Measurements from ENCODE around the gene DPP3. TPM values are rescaled to one million over a fixed set of nuclear protein-coding genes. Genes with fewer than 3 reads are reported as not detected.

DPP3 gene
- total RNA-seq, 4 donors from 2014 or later = 17.8 to 33.3 (median 20.2) TPM

DNA sequence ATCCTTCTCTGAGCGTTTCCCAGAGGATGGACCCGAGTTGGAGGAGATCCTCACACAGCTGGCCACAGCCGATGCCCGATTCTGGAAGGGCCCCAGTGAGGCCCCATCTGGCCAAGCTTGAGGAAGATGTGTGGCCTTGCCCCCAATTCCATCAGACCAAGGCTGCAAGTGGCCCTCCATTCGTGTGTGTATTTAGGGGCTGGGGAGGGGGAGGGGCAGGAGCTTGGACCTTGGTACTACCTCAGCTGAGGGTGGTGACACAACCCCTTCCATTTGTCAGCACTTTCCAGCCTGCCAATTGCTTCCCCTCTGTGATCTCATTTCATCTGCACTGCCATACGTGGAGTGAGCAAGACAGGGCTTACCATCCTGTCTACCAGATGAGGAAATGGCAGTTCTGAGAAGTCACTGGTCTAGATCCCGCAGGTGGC lies 28.9 kb downstream of the DPP3 start:
- Histone ChIP-seq H3K4me3 (no peak overlapping the region), H3K27ac (replicated peaks in 1 of 4) (no peak overlapping the region), H3K27me3 (no peaks in the 10 kb centered on the region), H3K36me3 (peaks cover 8 to 25% (median 16%) of the 10 kb centered on the region in 4 donors), H3K4me1 (peaks cover 9 to 25% (median 21%) of the 10 kb centered on the region in 4 donors), H3K9me3 (no peaks in the 10 kb centered on the region)
- TF ChIP-seq POLR2AphosphoS5 (IDR thresholded peaks at IDR 0.05) (no peak), EP300 (IDR thresholded peaks at IDR 0.05) (no peak), POLR2A (IDR thresholded peaks at IDR 0.05; ENCODE audit: low read depth) (no peak)
- TF ChIP-seq, protein P1, sequence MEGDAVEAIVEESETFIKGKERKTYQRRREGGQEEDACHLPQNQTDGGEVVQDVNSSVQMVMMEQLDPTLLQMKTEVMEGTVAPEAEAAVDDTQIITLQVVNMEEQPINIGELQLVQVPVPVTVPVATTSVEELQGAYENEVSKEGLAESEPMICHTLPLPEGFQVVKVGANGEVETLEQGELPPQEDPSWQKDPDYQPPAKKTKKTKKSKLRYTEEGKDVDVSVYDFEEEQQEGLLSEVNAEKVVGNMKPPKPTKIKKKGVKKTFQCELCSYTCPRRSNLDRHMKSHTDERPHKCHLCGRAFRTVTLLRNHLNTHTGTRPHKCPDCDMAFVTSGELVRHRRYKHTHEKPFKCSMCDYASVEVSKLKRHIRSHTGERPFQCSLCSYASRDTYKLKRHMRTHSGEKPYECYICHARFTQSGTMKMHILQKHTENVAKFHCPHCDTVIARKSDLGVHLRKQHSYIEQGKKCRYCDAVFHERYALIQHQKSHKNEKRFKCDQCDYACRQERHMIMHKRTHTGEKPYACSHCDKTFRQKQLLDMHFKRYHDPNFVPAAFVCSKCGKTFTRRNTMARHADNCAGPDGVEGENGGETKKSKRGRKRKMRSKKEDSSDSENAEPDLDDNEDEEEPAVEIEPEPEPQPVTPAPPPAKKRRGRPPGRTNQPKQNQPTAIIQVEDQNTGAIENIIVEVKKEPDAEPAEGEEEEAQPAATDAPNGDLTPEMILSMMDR (IDR thresholded peaks at IDR 0.05) = no peak
- 77% methylated on average over 7 of the region's 7 CpGs for WGBS
- intact Hi-C loops (cut with DNase I) = no loop called here
- no peak for DNase-seq (ENCODE audit: extremely low spot score)

DNA sequence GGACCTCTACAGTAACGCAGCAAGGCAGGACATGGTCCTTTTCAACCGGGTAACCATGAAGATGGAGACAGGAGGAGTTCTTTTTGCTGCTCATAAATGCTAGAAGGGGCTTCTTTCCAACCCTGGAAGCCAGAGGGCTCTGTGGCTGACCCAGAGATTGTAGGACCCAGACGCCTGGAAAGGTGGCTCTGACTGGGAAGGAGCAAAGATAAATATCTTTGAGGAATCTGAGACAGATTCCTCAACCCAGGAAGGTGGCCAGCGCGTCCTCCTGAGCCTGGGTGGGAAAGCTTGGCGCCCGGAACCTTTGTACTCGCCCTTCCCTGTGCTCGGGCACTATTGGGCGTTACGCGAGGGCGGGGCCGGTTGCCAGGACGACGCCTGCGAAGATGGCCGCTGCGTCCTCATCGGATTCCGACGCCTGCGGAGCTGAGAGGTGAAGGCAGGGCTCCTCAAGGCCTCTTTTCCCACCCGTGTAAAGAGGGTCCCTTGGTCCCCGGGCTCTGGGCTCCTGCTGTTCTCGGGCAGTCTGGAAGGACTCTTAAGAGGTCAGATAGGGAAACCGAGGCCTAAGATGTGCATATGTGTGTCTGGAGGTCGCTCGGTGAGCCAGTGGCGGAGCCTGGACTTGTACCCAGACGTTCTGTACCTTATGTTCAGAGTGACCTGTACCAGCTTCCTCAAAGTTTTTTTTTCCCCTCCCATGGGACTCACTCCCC lies 30.2 kb downstream of the DPP3 start, which contains the start of gene BBS1:
TSS of gene BBS1 (plus strand) at position 365 of the 719 bp plus-strand sequence. CDS start at position 390, 25 bp downstream.
- Histone ChIP-seq H3K36me3 (peaks cover 10 to 26% (median 19%) of the 10 kb centered on the region in 4 donors), H3K4me3 (peak within 1 kb of the TSS; percentile 68 to 84 (median 79)), H3K27ac (replicated peaks in 1 of 4) (peak within 1 kb of the TSS; percentile 64 to 80 (median 68)), H3K4me1 (peaks cover 9 to 25% (median 21%) of the 10 kb centered on the region in 4 donors), H3K27me3 (no peaks in the 10 kb centered on the region), H3K9me3 (no peaks in the 10 kb centered on the region)
- TF ChIP-seq POLR2A (IDR thresholded peaks at IDR 0.05; ENCODE audit: low read depth) (no peak), EP300 (IDR thresholded peaks at IDR 0.05) (no peak), POLR2AphosphoS5 (IDR thresholded peaks at IDR 0.05) (peak; percentile 87 to 93)
- TF ChIP-seq, protein P1 (IDR thresholded peaks at IDR 0.05) = peak in 1 of 3 experiments; percentile 22
- DNase-seq (ENCODE audit: extremely low spot score) = peak; percentile 95
- intact Hi-C loops (cut with DNase I) = no loop called here
- under 1% methylated on average over 27 of the region's 31 CpGs for WGBS

DNA sequence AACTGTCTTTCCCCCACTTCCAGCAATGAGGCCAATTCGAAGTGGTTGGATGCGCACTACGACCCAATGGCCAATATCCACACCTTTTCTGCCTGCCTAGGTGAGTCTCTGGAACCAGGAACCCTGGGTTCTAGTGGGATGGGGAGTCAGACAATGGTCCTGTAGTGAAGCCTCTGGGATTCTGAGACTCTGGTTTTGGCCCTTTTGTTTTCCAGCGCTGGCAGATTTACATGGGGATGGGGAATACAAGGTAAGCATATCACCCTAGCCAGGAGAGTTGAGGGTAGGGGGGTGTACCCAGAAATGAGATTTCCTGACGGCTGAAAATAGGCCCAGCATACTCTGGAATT lies 30.7 kb downstream of the DPP3 start:
- 6% methylated on average over 5 of the region's 5 CpGs for WGBS
- Histone ChIP-seq H3K9me3 (no peaks in the 10 kb centered on the region), H3K36me3 (peaks cover 15 to 31% (median 22%) of the 10 kb centered on the region in 4 donors), H3K4me3 (peak overlapping the region; percentile 68 to 84 (median 79)), H3K27ac (replicated peaks in 1 of 4) (peak overlapping the region; percentile 64 to 80 (median 68)), H3K4me1 (peaks cover 9 to 25% (median 21%) of the 10 kb centered on the region in 4 donors), H3K27me3 (no peaks in the 10 kb centered on the region)
- DNase-seq (ENCODE audit: extremely low spot score) = no peak
- intact Hi-C loops (cut with DNase I) = no loop called here
- TF ChIP-seq, protein P1 (IDR thresholded peaks at IDR 0.05) = no peak
- TF ChIP-seq POLR2AphosphoS5 (IDR thresholded peaks at IDR 0.05) (no peak), POLR2A (IDR thresholded peaks at IDR 0.05; ENCODE audit: low read depth) (no peak), EP300 (IDR thresholded peaks at IDR 0.05) (no peak)

DNA sequence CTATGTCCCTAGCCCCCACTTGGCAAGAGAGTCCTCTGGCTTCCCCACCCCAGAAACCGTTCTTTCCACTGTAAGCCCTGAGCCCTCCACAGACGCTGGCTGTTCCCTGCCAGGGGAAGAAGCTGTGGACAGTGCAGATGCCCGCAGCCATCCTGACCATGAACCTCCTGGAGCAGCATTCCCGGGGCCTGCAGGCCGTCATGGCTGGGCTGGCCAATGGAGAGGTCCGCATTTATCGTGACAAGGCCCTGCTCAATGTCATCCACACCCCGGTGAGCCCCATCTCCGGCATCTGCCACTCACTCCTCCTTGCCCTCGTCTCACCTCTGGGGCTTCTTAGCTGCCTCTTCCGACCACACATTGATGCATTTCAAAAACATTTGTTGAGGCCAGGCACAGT lies 43.4 kb downstream of the DPP3 start:
- peaks cover 47 to 85% (median 75%) of the 10 kb centered on the region in 4 donors for H3K36me3 ChIP-seq
- no peaks in the 10 kb centered on the region for H3K9me3 ChIP-seq
- TF ChIP-seq POLR2A (IDR thresholded peaks at IDR 0.05; ENCODE audit: low read depth) (no peak), EP300 (IDR thresholded peaks at IDR 0.05) (no peak), POLR2AphosphoS5 (IDR thresholded peaks at IDR 0.05) (no peak)
- TF ChIP-seq, protein P1 (IDR thresholded peaks at IDR 0.05) = no peak
- H3K27ac ChIP-seq (replicated peaks in 1 of 4) = no peak overlapping the region
- no peak overlapping the region for H3K4me3 ChIP-seq
- H3K27me3 ChIP-seq = no peaks in the 10 kb centered on the region
- DNase-seq (ENCODE audit: extremely low spot score) = no peak
- H3K4me1 ChIP-seq = peaks cover 0 to 4% (median 0%) of the 10 kb centered on the region in 4 donors
- 95% methylated on average over 11 of the region's 11 CpGs for WGBS
- intact Hi-C loops (cut with DNase I) = no loop called here

Data from esophagus muscularis mucosa (tissue), 4 donors.